Glutamatergic neuron (in vitro differentiated cells): ENCODE results near the gene TSHZ3. TPM values are rescaled to one million over a fixed set of nuclear protein-coding genes. Genes with fewer than 3 reads are reported as not detected.

Source experiments
- DNase-seq: peaks from one replicate; pipeline ENCODE4 v3.0.0; 2022
- H3K27ac Mint-ChIP-seq: one replicate; pipeline ENCODE4 v1.8.0; 2020; ENCODE audit warnings: mild to moderate bottlenecking, mixed read lengths, inconsistent platforms; ENCODE audit not compliant: unreplicated experiment
- H3K27me3 Mint-ChIP-seq: one replicate; pipeline ENCODE4 v1.8.0; 2020; ENCODE audit warnings: mild to moderate bottlenecking, moderate library complexity, mixed read lengths, inconsistent platforms; ENCODE audit not compliant: unreplicated experiment
- H3K36me3 Mint-ChIP-seq: one replicate; pipeline ENCODE4 v1.8.0; 2020; ENCODE audit warnings: mild to moderate bottlenecking, mixed read lengths, inconsistent platforms; ENCODE audit not compliant: unreplicated experiment
- H3K4me1 Mint-ChIP-seq: one replicate; pipeline ENCODE4 v1.8.0; 2020; ENCODE audit warnings: mild to moderate bottlenecking, low read depth, mixed read lengths, inconsistent platforms; ENCODE audit not compliant: unreplicated experiment
- H3K4me3 Mint-ChIP-seq: one replicate; pipeline ENCODE4 v1.8.0; 2020; ENCODE audit warnings: mild to moderate bottlenecking, mixed read lengths, inconsistent platforms; ENCODE audit not compliant: unreplicated experiment
- H3K9me3 Mint-ChIP-seq: one replicate; pipeline ENCODE4 v1.8.0; 2020; ENCODE audit warnings: mild to moderate bottlenecking, moderate library complexity, mixed read lengths, inconsistent platforms; ENCODE audit not compliant: unreplicated experiment
- CTCF ChIP-seq: fragments of 200-600 bp; sonication (generic); IDR thresholded peaks from one replicate; pipeline ENCODE4 v1.5.0; 2021; ENCODE audit not compliant: partially characterized antibody, unreplicated experiment
- total RNA-seq: library from RNA; stranded (reverse); fragmentation: NEBNext Ultra II Directional; extraction: Animal tissue kit (Norgen Biotek cat#: 25700); gene quantifications from one replicate; pipeline ENCODE4 v1.2.1, GENCODE V29; 2021; ENCODE audit not compliant: unreplicated experiment

Gene TSHZ3
- total RNA-seq, 1 donor from 2014 or later, result 7.4 TPM

DNA sequence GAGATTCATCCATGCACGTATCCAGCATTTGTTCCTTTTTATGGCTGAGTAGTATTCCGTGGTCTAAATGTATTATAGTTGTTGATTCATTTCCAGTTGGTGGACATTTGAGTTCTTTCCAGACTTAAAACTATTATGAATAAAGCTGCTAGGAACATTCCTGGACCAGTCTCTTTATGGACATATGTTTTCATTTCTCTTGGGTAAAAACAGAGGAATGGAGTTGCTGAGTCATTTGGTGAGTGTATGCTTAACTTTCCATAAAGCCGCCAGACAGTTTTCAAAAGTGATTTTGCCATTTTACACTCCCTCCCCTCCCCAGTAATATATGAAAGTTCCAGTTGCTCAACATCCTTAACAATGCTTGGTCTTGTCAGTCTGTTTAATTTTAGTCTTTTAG, 116.4 kb downstream of the TSHZ3 start:
- no peak for DNase-seq
- Mint-ChIP-seq H3K27ac (no peak overlapping the region), H3K36me3 (no peaks in the 10 kb centered on the region), H3K4me1 (no peaks in the 10 kb centered on the region), H3K27me3 (no peaks in the 10 kb centered on the region), H3K9me3 (no peaks in the 10 kb centered on the region), H3K4me3 (no peak overlapping the region)
- TF ChIP-seq CTCF, result no peak

- Mint-ChIP-seq H3K27me3 (no peaks in the 10 kb centered on the region), H3K36me3 (no peaks in the 10 kb centered on the region), H3K4me1 (no peaks in the 10 kb centered on the region), H3K9me3 (no peaks in the 10 kb centered on the region), H3K4me3 (no peak overlapping the region), H3K27ac (no peak overlapping the region)
- DNase-seq, result no peak
- TF ChIP-seq CTCF, result no peak
Measured at GRCh38 chr19:31232180-31232579, 117.1 kb downstream of the TSHZ3 start.

DNA sequence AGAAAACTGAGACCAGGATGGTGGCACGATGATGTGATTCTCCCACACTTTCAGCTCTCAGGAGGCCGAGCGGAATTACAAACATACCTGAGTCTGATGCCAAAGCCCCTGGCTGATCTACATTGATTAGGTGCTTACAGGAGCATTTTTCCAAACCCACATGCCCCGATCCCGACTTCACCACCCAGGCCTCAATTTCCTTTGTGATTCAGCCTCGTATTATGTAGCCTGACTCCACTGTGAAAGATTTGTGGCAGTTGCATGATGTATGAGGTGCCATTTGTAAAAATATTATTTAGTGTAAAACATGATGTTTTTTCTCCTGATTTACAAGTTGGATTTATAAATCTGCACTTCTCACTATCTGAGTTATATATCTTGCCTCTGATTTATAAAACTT, 118.0 kb downstream of the TSHZ3 start:
- H3K27ac Mint-ChIP-seq, result no peak overlapping the region
- no peaks in the 10 kb centered on the region for H3K27me3 Mint-ChIP-seq
- DNase-seq, result no peak
- no peaks in the 10 kb centered on the region for H3K4me1 Mint-ChIP-seq
- TF ChIP-seq CTCF, result no peak
- peaks cover 2% of the 10 kb centered on the region for H3K9me3 Mint-ChIP-seq
- H3K4me3 Mint-ChIP-seq, result no peak overlapping the region
- no peaks in the 10 kb centered on the region for H3K36me3 Mint-ChIP-seq

DNA sequence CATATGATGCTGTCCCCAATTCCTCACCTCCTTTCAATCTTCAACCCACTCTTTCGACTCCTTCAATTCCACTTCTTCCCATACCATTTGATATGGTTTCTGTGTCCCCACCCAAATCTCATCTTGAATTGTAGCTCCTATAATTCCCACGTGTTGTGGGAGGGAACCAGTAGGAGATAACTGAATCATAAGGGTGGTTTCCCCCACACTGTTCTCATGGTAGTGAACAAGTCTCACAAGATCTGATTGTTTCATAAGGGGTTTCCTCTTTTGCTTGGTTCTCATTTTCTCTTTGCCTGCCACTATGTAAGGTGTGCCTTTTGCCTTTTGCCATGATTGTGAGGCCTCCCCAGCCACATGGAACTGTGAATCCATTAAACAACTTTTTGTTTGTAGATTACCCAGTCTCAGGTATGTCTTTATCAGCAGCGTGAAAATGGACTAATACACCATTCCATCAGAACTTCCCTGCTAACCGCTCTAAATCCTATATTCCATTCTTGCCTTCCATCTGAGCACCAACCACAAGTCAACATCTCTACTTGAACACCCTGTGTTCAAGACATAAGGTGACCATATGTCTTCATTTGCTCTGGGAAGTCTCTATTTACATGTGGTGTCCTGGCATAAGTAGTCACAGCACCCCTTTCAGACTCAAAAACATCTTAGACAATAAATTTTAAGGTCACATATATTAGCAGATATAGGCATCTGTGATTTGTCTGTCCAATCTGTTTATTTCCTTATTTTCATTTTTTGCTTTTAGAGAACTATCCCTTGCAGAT, 122.9 kb downstream of the TSHZ3 start:
- Mint-ChIP-seq H3K4me1 (no peaks in the 10 kb centered on the region), H3K27ac (no peak overlapping the region), H3K9me3 (peaks cover 5% of the 10 kb centered on the region), H3K27me3 (no peaks in the 10 kb centered on the region), H3K4me3 (no peak overlapping the region), H3K36me3 (no peaks in the 10 kb centered on the region)
- no peak for TF ChIP-seq CTCF
- DNase-seq, result no peak
